HG03521 (cell line): ENCODE measurements around the gene RAX.

Experiments
- ATAC-seq: cut with Tn5 transposase; IDR thresholded peaks from one replicate; pipeline ENCODE4 v1.9.1; 2021; ENCODE audit warnings: mild to moderate bottlenecking, moderate library complexity; ENCODE audit not compliant: unreplicated experiment

RAX gene

DNA sequence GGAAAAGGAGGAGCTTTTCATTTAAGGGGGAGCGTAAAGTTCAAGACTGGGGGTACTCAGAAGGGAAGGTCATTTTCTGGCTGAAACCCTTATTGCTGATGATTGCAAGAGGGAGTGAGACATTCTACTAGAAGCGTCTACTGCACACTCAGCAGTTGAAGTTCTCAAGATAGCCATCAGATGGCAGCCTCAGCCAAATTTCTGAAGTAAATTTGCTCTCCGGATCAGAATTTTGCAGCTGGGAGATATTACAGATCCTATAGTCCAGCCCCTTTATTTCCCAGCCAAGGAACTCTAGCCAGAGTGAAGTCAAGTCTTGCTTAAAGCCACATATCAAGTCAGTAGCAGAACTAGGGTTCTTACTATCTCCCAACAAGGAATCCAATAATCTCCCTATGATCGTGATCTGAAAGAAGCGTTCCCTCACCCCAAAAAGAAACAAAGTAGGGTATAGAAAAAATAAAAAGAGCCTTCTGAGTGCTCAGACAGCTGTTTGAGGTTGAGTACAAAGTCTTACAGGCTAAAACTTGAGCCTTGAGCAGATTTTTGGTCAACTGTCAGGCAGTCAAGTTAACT lies 24.0 kb downstream of the RAX start:
- no peak for ATAC-seq

GRCh38 chr18:59246796-59247195 lies 26.5 kb downstream of the RAX start:
- ATAC-seq: no peak

- ATAC-seq: no peak
Measured at GRCh38 chr18:59242906-59243305, 30.3 kb downstream of the RAX start.

DNA sequence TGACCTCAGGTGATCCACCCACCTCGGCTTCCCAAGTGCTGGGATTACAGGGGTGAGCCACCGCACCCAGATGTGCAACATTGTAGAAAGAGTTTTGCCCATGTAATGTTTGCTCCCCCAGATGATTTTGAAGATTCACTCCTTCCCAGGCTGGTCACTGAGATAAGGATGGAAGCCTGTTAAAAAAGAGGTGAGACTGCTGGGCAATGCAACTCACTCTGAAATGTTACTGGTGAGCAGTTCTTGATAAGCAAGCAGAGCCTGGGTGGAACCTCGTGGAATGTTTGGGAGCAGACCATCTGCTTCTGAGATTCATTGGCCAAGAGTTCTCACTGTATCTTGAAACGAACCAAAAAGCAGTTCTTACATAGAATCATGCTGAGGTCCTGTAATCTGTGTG lies 33.6 kb downstream of the RAX start:
- ATAC-seq: no peak

GRCh38 chr18:59238385-59238784 lies 34.9 kb downstream of the RAX start:
- ATAC-seq: no peak

GRCh38 chr18:59233017-59233410 lies 40.2 kb downstream of the RAX start:
- ATAC-seq: no peak

GRCh38 chr18:59232309-59233016 lies 40.8 kb downstream of the RAX start:
- ATAC-seq: no peak

DNA sequence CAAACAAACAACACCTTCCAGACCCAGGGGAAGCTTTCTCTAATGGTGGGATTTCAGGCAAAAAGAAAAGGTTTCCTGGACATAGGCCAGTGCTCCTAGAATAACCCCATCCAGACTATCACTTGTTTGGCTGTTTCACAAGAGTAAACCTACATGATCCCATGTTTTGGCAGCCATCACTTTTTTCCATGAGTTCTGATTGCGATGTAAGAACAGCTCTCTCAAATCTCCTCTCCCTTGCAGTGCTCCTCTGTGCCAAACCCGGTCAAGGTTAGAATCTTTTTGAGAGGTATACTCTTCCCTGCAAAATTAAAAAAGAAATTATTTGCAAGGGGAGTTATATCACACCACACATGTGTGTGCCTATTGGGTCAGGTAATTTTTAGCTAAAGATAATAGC lies 41.4 kb downstream of the RAX start:
- ATAC-seq: no peak

DNA sequence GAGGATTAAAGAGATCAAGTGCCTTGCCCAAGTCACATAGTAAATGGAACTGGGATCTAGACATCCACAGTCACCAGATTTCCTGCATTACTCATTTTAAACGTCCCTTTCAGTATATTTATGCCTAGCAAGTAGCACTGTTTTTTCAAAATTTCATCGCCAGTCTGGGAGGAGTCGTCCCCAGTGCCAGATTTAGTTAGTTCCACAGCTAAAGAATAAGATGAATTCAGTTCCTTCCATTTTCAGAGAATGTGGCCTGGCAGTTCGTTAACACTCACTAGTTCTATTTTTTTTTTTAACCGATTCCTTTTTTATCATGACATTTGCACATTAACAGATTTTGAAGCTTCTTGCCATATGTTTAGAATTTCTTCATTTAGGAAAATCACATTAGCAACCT lies 42.1 kb downstream of the RAX start:
- no peak for ATAC-seq

DNA sequence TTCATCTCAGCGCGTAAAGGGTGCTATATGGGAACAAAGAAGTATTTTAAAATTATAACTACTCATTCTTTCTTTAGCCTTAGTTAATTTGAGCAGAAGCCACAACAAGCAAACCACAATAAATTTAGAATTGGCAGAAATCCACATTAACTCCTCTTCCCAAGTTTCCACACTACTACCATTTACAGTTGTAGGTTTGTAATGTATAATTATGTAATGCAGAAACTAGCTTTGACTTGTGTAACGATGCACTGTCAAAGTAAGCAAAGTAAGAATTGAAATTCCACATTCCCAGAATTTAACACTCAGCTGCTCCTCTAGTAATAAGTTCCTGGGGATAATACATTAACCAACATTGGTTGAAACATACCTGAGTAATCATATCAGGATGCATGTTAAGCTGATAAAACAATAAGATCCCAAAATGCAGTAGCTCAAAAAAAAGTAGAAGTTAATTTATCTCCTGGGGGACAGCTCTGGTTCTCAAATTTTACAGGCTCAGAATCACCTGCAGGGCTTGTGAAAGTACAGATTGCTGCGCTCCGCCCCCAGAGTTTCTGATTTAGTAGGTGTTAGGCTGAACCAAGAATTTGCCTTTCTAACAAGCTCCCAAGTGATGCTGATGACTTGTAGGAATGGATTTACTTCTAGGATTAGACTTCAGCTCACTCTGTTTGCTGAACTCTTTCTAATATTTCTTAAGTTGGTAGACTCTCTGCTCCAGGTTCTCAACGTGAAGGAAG lies 43.4 kb downstream of the RAX start:
- ATAC-seq: no peak

- ATAC-seq: no peak
Measured at GRCh38 chr18:59229191-59229590, 44.1 kb downstream of the RAX start.

DNA sequence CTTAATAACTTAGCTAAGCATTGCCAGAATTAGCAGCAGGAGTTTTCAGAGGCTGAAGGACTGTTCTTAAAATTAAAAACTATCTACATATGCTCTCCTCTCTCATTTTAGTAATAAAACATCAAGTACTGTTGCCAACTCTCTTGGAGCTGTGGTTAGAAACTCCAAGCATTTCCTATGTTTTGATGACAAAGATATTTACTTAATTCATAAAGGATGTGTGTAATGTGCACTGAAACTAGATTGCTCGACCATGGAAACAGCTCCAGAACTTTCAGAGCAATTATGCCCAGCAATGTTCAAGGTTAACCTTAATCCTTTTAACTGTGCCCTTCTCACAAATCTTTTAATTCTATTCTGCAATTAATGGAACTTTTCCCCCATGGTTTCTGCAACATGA lies 44.9 kb downstream of the RAX start:
- ATAC-seq: no peak

GRCh38 chr18:59222341-59222740 lies 50.9 kb downstream of the RAX start:
- no peak for ATAC-seq

- ATAC-seq: no peak
Measured at GRCh38 chr18:59220784-59221765, 52.2 kb downstream of the RAX start.

- ATAC-seq: no peak
Measured at GRCh38 chr18:59220164-59220783, 53.0 kb downstream of the RAX start.

DNA sequence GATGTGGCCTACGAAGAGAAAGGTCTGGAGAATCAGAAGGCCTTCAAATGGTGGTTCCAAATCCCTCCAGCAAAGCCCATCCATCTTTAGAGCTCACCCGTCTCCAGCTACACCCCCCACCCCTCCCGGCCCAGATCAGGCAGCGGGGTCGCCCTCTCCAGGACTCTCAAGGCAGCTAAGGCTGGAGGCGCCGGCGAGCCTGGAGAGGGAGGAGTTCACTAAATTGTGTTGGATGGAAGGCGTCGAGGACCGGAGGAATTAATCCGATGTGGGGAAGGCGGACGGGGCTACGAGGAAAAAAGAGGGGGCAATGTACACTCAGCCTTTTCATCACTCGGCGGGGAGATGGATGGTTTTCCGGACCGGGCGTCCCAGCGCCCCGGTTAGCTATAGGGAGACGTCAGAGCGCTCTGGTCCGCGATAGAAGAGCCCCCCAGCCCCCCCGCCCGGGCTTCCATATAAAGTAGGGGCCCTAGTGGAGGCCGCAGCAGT lies 53.5 kb downstream of the RAX start, which contains the start of gene GRP:
TSS of gene GRP (plus strand) at position 487 of the 492 bp plus-strand sequence. CDS start 108 bp downstream, outside the sequence.
- no peak for ATAC-seq

GRCh38 chr18:59218018-59218417 lies 55.2 kb downstream of the RAX start:
- ATAC-seq: no peak
